SKM-1 treated with dmso at 0.1 percent for 144 hours (cell line): ENCODE results near the gene TCF15.

Experiments used
- DNase-seq: peaks from one replicate; lab custom pipeline; 2025; ENCODE audit not compliant: unreplicated experiment; lab: John Stamatoyannopoulos, UW

TCF15 gene

GRCh38 chr20:556984-557383, 53.1 kb downstream of the TCF15 start:
- no peak for DNase-seq

DNA sequence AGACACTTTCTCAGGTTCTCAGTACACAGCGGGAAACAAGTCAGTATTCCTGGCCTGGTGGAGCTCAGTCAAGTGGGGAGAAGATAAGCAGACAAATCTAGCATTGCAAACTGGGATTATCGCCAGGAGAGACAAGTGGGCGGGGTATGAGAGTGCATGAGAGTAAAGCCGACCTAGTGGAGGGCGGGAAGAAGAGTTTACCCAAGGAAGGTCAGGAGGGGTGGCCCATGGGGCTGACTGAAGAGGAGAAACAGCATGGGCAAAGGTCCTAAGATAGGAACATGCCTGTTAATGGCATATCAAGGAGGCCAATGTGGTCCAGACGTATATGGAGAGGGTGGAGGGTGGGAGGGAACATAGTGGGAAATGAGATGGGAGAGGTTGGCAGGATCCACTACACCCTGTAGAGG, 54.1 kb downstream of the TCF15 start:
- no peak for DNase-seq
